T-helper 1 cell (primary cell): ENCODE data around the gene PTPRT.
A peak's percentile ranks its signal among the peaks of the same experiment; 100 is the strongest.

Experiments used
- DNase-seq, 5 donors: peaks; one replicate each; pipeline ENCODE4 v3.0.0-alpha.2; 2012 to 2020

Gene PTPRT

DNA sequence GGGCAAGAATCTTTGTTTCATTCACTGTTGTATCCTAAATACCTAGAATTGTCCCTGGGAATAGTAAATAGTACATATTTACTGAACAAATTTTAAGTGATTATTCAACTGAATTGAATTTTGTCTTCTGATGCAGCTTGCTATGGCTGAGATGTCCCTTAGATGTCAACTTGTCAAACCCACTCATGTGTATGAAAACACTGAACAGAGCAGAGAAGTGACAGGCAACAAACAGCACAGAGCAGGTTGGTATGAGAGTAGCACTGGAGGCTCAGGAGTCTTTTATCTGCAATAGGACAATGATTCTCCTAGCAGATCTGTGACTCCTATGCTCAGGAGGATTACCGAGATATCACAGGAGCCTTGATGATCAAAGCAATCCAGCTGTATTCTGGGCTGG is 1031.4 kb downstream of the PTPRT start:
- DNase-seq = no peak

- DNase-seq = no peak
Observed at GRCh38 chr20:42155586-42155985, 1034.1 kb downstream of the PTPRT start.

DNA sequence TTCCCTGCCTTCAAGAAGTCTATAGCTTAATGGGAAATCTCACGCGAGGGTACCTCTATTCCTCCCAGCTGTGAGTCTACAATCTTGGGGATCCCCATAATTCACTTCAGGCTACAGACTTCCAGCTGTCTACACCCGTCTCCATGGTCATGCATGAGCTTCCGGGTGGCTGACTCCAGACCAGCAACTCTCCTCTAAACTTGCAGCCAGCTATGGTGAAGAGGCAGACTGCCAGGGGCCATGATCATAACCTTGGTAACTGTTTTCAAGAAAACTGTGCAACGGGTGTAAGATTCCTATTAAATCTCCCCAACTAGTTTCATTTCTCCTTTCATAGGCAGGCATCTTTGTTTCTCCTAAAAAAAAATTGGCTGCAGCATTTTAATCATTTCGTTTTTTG is 1037.1 kb downstream of the PTPRT start:
- DNase-seq = no peak

DNA sequence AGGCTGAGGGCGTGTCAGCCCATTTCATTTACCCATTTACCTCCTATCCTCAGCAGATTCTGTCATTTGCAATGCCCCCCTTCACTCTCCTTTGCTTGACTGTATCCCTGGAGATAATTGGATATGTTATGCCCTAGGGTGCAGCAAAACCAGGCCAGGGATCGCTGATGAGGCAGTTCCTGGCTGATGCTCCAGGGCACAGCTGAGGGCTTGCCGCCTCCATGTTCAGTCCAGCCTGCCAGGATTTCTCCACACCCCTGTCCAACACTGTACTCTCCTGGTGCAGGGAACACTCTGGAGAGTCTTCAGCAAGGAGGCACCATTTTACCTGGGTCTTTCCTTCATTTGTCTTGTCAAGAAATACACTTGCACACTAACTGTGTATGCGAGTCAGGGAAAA is 1039.5 kb downstream of the PTPRT start:
- no peak for DNase-seq

GRCh38 chr20:42138729-42139128 is 1051.0 kb downstream of the PTPRT start:
- no peak for DNase-seq

DNA sequence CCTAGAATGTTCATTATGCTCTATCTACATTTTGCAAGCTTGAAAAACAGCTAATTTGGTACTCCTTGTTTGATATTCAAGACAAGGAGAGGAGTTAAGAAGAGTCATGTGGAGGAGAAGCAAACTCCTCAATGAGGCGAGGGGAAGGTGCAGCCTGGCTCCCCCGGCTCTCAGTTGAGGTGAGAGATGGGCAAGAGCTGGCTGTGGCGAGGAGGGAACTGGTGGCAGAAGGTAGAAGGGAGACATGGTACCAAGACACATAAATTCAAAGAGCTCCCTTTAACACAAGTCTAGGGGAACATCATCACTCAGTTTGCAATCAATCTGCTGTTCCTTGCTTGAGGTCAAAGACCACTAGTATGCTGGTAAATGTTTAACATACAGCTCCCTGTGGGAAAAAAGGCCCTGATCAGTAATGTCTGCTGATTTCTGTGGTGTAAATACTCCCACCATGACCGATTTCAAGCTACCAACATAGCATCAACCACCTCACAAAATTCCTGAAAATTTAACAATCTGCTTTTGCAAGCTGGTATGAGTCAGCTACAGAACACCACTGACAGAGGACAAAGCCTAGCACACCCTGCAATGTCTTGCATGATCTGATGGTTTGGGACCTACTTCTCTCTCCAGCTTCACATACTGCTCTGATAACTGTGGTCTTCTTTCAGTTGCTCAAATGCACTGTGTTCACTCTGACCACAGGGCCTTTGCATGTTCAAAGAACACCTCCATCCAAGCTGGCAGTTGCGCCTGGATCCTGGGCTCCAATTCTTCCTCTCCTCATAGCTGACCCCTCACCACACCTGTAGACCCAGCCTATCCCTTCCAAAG is 1055.2 kb downstream of the PTPRT start:
- no peak for DNase-seq

DNA sequence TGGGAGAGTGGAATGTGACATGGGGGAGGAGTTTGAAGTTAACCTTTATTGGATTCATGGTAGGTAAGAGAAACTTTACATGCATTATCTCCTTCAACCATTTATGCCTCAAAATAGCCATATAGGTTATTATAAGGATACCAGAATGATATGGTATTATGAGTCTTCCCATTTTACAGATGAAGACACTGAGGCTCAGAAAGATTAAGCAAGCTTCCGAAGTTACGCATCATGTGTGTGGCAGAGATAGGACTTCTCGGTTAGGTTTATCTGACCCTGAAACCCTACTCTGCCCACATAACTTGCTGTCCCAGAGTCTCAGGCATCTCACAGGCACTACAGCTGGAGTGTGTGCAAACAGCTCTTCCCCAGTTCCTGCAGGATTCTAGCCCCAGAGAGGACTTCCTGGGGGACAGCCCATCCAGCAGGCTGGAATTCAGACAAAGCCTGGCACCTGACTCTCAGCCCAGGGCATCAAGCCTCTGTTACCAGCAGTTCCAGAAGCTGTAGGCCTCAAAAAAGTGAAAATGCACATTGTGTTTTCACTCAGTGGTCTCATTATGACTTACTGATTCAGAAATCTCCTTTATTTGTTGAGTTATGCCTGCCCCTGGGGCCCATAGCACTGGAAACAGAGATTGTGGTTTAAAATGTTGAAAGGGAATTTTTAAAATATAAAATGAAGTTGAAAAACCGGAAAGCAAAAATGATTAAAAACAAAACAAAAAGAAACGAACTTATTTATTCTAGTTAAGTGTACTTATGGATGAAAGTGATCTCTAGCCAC is 1058.7 kb downstream of the PTPRT start:
- DNase-seq = peak in 1 of 5 donors; percentile 1

DNA sequence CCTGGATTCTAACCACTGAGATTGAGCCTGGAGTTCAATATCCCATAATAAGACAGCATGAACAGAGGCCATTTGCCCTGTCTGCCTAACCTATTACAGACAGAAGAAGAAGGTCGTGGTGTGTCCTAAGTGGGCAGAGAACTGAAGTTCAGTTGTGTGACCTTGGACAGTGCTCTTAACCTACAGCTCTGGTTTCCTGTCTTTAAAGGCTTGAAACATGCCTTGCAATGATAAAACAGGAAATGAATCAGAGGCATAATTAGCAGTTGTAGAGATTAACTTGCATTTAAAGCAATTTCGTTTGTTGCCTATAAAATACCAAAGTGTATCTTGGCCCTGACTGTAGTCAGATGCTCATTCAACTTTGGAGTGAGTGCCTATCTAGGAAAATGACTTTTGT is 1064.3 kb downstream of the PTPRT start:
- DNase-seq = no peak

GRCh38 chr20:42123981-42124473 is 1065.7 kb downstream of the PTPRT start:
- DNase-seq = no peak

- no peak for DNase-seq
Observed at GRCh38 chr20:42118409-42119125, 1071.1 kb downstream of the PTPRT start.

- DNase-seq = no peak
Observed at GRCh38 chr20:42118001-42118400, 1071.7 kb downstream of the PTPRT start.

DNA sequence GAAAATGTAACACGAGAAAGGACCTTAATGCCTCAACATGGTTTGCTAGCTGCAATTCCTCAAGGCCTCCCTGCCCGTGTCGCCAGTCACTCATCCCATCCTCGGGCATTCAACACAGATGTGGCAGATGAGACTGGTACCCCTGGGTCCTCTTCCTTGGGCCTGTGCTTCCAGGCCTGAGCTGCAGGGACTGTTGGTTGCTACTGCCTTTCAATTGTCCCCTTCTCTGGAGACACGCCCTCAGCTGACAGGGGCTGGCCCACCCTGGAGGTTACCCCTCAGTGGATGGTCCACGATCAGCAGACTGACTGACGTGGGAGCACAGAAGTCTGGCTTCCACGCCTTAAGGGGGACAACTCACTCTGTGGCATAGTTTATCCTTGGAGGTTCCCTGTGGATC is 1076.5 kb downstream of the PTPRT start:
- DNase-seq = no peak

- no peak for DNase-seq
Observed at GRCh38 chr20:42112161-42112560, 1077.5 kb downstream of the PTPRT start.

DNA sequence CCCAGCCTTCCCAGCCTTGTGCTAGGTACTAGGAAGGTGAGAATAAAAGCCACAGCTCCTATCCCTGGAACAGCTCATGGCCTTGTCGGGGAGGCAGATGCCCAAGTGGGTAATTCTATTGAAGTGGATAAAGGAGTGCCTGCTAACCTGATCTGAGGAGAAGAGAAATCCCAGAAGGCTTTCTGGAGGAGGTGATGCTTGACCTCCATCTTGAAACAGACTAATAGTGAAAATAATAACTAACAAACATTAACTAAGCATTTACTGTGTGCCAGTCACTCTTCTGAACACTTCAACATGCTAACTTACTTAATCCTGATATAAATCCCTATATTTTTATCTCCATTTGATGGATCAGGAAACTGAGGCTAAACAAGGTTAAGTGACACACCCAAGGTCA is 1078.4 kb downstream of the PTPRT start:
- DNase-seq = no peak

DNA sequence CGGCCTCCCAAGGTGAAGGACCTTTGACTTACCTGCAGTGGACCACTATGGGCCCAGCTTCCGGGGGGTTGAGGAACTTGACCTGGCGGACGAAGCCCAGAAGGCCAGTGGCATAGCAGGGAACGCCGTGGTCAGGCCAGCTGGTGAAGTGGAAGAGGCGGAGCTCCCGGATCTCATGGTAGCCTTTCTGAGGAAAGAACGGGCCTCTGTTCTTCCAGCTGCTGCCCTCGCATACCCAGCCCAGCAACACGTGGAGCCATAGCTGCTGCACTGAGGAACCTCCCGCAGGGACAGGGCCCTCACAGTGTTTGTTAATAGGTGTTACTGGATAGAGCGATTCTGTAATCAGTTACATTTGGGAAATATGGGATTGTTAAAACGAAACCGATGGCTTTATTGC is 1079.4 kb downstream of the PTPRT start:
- DNase-seq = no peak

GRCh38 chr20:42102000-42102399 is 1087.7 kb downstream of the PTPRT start:
- DNase-seq = no peak

DNA sequence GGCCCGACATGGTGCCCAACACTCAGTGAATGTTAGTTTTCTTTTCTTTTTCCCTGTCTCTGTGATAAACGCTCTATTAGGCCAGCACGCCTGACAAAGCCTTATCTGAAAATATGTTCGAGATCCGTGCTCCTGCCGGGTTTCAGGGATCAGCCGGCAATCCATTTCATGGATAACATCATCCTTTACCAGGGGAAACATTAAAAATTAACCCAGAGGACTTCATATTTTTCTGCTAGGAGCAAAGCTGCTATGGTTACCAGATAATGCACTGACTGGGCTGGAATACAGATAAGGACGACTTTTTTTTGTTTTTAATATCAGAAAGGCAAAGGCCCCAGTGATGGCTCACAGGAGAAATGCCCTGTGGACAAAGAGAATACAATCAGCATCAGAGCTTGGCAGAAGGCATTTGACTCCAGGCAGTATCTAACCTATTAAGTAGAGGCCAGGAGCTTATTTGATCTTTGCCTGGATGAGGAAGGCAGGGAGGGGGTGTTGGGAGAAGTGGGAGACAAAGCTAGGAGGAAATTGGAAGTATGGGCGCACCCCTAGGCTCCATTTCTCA is 1089.5 kb downstream of the PTPRT start:
- DNase-seq = no peak

- no peak for DNase-seq
Observed at GRCh38 chr20:42099101-42099500, 1090.6 kb downstream of the PTPRT start.

- no peak for DNase-seq
Observed at GRCh38 chr20:42098418-42098817, 1091.3 kb downstream of the PTPRT start.

GRCh38 chr20:42097741-42098140 is 1092.0 kb downstream of the PTPRT start:
- DNase-seq = no peak

- no peak for DNase-seq
Observed at GRCh38 chr20:42095221-42095620, 1094.5 kb downstream of the PTPRT start.

DNA sequence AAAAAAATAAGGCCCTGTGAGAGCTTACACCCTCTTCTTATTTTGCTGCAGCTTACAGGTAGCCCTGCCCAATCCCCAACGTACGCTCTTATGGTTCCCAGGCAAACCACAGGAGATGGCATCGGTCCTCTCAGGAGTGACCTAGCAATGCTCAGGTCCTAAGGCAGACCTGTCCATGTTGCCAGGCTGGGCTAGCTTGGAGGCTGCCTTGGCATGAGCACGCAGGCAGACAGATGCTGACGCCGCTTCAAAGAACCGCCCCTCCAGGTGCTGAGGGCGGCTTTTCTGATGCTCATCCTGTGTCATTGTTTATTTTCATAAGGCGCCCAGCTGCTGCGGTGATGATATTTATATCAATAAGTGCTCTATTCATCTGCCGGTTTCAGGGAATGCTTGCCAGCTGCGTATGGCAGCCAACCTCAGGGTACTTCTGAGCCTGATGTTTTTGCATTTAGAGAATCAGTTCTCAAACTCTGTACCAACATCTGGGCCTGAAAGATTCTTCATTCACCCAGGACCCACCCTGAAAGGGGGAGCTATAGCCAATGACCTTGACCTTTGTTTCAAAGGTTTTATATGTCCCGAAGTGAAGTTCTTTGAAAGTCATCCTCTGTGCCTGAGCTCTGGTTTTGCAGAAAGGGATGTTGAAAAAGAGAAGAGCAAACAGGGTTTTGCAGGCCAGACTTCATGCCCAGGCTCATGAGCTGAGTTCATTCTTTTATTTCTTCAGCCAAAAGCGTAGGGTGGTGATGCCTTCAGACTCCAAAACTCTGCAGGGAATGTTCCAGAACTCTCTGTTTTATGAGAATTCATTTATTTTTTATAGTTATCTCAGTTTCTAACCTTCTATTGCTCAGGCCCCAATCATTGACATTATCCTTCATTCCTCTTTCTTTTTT is 1095.9 kb downstream of the PTPRT start:
- no peak for DNase-seq
